ENCODE measurements around the gene KRTAP10-7. TPM values are rescaled to one million over a fixed set of nuclear protein-coding genes. Genes with fewer than 3 reads are reported as not detected.
"Not testable (repeated sequence)": the region's sequence is repeated elsewhere in the genome, so short reads cannot be mapped to it uniquely, and the experiment has no call there.

The KRTAP10-7 gene
- total RNA-seq, 1 experiment from 2014 or later, result not detected

DNA sequence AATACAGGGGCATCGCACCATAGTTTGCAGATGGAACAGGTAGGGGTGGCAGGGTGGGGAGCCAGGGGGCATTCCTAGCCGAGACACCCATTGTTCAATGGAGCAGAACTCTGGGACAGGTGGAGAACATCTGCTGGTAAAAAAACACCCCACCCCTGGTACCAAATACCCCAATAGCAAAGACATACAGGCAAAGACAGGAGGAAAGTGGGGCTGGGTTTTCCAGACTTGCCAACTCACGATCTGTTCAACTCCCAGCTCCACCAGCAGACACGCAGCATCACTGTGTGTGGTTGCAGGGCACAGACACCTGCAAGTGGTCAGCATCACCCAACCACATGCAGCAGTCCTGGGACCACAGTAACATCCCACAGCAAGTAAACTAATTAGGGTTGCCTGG lies 11.2 kb downstream of the KRTAP10-7 start:
- no peak for DNase-seq (ENCODE audit: low spot score)

DNA sequence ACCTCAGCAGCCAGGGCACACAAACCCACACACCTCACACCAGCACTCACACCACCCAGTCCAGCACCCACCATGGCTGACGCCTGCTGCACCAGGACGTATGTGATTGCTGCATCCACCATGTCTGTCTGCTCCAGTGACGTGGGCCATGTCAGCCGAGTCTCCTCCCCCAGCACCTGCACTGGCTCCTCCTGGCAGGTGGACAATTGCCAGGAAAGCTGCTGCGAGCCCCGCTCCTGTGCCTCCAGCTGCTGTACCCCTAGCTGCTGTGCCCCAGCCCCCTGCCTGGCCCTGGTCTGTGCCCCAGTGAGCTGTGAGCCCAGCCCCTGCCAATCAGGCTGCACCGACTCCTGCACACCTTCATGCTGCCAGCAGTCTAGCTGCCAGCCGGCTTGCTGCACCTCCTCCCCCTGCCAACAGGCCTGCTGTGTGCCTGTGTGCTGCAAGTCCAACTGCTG lies 11.7 kb downstream of the KRTAP10-7 start, which contains the start of gene KRTAP10-8:
KRTAP10-8 (plus strand) TSS at position 51 of the 458 bp plus-strand sequence; CDS start at position 73, 22 bp downstream.
- DNase-seq (ENCODE audit: low spot score), result no peak

DNA sequence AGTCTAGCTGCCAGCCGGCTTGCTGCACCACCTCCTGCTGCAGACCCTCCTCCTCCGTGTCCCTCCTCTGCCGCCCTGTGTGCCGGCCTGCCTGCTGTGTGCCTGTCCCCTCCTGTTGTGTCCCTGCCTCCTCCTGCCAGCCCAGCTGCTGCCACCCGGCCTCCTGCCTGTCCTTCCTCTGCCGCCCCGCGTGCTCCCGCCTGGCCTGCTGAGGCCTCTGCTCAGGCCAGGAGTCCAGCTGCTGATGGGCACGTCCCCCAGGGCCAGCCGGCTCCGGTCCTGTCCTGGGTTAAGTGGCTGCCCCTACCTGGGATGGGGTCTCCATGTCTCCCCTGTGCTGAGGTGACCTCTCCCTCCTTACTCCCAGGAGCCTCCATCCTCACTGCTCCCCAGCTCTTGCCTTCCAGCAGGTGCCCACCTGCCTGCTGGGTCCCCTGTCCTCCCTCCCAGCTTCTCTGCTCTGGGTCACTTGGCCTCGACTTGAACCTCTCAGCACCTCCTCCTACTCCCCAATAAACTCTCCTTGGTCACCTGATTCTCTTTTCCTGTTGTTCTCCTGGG lies 12.4 kb downstream of the KRTAP10-7 start:
- no peak for DNase-seq (ENCODE audit: low spot score)

DNA sequence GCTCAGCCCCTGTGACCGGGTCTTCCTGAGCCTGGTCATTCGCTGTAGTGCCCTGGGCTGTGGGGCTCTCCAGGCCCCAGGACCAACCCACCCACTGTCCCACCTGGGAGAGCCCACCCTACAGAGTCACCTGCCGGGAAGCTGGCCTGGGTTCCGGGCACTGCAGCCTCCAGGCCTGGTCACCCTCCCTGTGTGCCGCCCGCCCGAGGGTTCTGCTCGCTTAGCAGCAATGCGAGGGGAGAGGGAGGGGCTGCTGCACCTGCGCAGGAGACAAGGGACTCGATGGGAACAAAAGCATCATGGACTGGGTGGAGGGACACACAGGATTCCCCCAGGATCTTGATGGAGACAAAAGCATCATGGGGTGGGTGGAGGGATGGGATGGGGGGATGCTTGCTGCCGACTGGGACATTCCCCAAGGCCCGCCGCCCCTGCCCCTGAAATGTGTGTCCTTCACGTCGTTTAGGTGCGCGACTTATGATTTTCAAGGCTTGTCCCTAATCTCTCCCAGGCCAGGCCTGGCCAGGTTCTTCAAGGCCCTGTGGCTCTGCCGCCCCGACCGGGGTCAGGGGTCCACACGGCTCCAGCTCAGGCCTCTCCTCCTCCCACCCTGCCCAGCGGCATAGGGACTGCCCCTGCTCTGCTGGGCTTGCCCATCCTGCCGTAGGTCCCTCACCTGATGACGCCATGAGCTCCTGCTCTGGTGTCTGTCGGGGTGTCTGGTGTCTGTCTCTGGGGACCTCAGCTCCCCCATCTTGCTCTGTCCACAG lies 13.2 kb downstream of the KRTAP10-7 start:
- no peak for DNase-seq (ENCODE audit: low spot score)

DNA sequence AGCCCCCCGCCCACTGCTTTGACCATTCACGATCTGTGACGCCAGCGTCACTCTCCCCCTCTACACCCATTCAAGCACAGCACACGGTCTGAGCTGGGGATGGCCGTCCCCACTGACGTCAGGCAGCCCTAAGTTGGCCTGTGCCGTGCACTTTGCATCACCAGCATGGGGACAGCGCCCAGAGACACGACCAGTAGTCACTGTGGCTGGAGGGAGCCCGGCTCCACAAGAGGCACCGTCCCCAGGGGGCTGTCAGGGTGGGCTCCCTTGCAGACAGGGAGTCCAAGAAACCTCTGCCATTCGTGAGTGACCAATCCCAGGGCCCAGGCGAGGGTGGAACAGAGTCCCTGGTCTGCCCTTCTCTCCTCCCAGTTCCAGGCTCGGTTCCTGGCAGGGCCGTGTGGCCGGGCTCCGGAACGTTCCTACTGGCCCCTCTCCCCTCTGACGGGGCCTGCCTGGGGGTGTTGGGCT lies 13.8 kb downstream of the KRTAP10-7 start:
- no peak for DNase-seq (ENCODE audit: low spot score)

DNA sequence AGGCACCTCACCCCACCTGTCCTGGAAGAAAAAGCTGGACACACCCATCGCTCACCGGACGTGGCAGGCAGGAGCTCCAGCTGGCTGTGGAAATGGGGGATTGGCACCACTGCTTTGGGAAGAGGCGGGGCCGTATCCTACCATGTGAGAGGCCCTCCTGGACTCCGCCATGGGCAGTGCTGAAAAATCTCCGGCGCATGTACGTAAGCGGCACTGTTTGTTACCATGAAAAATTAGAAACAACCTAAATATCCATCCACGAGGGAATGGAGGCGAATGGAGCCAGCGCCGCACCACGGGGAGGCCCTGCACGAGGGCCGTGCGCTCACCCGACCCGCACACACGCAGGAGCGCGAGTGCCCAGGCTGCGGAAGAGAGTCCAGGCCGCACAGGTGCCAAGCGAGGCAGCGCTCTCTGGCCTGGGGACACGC lies 14.6 kb downstream of the KRTAP10-7 start:
- DNase-seq (ENCODE audit: low spot score), result no peak

DNA sequence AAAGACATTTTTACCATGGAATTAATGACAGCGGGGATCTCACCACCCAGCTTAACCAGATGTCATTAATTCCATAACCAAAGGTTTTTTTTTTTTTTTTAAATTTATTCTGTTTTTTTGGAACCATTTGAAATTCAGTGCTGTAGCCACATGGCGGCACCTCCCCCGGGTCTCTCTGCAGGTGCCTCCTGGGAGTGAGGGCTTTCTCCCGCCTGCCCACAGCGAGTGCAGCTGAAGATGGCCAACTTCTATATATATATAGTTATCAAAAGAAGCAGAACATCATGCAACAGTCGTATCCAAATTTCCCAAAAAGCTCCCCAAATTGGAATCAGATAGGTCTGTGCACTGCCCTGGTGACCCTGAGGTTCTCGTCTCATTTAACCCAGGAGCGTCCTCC lies 15.1 kb downstream of the KRTAP10-7 start:
- no peak for DNase-seq (ENCODE audit: low spot score)

DNA sequence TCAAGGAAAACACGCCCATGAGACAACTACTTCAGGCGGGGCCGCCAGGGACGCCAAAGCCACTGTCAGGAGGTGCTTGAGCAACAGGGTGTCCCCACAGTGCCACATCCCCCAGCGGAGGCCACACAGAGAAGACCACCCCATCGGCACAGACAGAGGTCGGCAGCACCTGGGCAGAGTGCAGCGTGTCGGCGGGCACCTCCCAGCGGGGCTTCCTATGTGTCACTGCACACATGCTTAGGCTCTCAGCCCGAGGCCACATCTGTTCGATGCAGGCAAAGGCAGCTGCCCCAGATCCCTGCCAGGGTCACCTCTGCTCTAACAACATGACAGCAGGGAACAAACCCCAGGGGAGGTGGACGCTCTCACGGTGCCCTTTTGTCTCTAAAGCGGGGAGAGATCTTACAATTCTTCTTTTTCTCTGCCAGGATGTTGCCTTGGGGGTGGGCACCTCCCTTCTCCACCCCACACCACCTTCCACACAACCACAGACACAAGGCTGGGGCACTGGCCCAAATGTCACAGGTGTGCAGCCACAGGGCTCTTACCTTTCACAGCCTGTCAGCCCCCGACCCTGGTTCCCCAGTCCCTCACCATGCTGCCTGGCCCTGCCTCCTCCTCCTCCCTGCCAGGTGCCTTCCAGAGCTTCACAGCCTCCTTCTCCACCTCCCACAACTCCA lies 15.7 kb downstream of the KRTAP10-7 start:
- no peak for DNase-seq (ENCODE audit: low spot score)

DNA sequence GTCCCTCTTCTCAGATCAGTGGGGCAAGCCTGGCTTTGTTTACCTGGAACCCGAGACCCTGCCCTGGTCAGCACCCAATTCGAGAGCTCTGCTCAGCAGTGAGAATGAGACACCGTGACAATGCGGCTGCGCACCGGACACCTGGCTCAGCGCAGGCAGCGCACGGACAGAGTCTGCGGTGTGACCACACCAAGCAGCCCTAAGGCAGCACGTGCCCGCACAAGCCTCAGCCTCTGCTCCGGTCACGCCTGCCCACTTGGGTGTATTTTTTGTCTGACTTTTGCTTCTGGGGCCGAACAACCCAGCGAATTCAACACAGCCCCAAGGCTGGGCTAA lies 16.2 kb downstream of the KRTAP10-7 start:
- no peak for DNase-seq (ENCODE audit: low spot score)

DNA sequence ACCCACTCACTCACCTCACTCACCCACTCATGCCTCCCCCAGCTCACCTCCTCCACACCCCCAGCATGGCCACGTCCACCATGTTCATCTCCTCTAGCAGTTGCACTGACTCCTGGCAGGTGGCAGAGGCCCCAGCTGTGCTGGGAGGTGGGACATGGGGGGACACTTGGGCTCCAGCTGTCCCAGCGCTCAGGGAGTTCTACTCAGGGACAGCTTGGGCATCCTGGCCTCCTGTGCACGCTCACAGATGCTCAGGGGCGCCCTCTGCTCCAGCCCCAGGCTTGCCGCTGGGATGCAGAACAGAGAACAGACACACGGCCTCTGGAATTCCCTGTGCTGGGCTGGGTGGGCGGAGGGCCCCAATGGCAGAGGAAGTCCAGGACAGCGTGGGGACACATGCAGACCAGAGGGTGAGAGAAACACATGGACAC lies 16.7 kb downstream of the KRTAP10-7 start:
- DNase-seq (ENCODE audit: low spot score), result no peak

DNA sequence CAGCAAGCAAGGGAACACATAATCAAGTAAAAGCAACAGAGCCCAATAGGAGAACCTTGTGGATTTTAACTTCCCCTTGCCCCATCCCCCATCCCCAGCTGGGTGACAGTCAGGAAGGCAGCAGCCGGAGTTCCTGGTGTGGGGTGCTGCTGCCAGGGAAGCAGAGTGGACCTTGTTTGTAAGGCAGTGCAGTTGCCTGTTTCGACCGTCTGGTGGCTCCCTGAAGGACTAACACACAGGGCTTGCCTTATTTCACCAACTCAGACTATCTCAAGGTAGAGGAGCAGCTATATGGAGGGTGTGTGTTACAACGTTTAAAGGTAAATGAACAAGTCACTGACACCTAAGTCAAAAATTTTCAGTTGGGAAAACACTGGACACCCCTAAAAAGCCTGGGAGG lies 18.1 kb downstream of the KRTAP10-7 start:
- DNase-seq (ENCODE audit: low spot score), result no peak

DNA sequence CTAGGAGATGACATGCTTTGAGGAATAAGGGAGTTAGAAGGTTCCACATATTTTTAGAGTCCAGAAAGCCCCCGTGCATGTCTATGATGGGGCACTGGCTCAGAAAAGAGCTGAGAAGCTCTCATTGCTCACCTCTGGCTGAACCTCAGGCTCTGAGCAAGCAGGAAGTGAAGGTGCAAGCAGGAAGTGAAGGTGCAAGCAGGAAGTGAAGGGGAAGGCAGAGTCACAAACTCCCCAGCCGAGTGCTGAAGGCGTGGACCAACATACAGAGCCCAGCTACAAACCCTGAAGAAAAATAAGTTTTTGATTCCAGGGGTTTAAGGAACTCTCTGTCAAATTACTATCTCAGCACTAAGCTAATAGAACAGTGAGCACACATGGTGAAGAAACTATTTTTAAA lies 18.5 kb downstream of the KRTAP10-7 start:
- no peak for DNase-seq (ENCODE audit: low spot score)

DNA sequence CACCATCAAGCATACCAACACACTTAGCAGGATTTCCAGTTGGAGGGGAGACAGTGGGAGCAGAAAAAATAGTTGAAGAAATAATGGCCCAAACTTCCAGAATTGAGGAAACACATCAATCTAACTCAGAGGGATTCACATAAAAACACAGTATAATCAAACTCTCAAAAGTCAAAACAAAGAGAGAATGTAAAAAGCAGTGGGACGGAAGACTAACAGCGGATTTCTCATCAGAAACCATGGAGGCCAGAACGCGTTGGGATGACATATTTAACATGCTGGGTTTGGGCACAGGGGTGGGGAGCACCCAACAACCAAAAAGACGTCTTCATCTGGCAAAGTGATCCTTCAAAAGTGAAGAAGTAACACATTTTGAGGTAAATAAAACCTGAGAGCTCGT lies 19.5 kb downstream of the KRTAP10-7 start:
- DNase-seq (ENCODE audit: low spot score), result no peak

DNA sequence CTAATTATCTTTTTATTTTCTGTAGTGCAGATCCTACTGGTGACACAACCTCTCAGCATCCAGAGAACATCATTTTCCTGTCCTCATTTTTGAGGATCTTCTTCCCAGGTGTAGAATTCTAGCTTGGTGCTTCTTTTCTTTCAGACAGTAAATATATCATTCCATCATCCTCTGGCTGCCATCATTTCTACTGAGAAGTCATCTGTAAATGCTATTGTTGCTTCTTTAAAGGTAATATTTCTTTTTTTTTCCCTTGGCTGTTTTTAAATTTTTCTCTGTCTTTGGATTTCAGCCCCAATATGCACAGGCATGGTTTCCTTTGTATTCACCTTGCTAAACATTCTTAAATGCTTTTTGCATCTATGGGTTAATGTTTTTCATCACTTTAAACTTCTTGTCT lies 23.2 kb downstream of the KRTAP10-7 start:
- no peak for DNase-seq (ENCODE audit: low spot score)

DNA sequence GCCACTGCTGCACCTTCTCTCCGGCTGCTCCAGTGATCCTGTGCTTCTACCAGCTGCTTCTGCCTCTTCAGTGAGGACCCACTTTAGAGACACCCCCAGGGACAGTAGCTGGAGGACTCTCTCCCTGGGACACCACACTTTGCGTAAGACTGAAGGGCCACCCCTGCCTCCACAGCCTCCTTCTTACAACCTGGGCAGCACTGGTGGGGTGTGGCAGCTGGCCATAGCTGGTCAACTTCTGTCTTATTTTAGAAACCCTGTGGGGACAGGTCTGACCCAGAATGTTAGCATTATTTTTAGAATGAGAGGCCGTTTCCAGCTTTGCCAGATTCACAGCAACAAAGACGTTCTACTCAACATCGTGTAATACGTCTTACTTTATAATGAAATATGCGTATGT lies 25.4 kb downstream of the KRTAP10-7 start:
- DNase-seq (ENCODE audit: low spot score), result no peak

DNA sequence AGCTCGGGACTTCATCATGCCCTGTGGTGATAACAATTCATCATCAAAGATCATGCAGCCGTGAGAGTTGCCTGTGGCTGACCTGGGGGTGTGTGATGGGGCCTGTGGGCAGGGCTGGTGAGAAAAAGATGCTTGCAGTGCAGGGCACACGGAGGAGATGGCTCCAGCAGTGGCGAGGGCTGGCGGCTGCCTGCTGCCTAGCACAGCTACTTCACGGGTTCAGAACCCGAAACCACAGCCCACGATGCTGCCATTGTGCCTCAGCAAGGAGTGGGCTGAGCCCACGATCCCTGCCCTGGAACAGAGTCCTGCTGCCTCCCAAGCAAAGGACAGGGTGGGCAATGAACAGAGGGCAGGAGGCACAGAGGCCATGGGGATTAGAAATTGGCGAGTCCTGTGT lies 25.9 kb downstream of the KRTAP10-7 start:
- DNase-seq (ENCODE audit: low spot score), result no peak

DNA sequence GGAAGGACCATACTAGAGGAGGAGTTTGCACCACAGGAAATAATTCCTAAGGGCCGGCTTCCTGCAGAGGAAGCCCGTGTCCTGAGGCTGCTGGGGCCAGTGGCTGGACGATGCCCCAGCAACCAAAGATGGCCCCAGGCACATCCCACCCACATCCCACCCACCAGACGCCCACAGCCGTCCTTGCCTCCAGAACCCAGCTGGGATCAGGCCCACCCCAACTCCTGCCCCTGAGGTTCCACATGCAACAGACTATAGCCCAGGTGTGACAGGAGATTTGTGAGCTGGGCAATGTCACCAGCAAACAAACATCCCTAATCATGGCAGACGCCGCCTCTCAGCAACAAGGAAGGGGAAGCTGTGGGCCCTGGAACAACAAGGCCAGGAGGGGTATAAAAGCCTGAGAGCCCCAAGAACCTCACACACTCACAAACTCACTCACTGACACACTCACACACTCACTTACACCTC lies 26.3 kb downstream of the KRTAP10-7 start, which contains the start of gene KRTAP10-9:
KRTAP10-9 (plus strand) TSS at position 421 of the 471 bp plus-strand sequence. CDS start 79 bp downstream, outside the sequence.
- DNase-seq (ENCODE audit: low spot score), result no peak

DNA sequence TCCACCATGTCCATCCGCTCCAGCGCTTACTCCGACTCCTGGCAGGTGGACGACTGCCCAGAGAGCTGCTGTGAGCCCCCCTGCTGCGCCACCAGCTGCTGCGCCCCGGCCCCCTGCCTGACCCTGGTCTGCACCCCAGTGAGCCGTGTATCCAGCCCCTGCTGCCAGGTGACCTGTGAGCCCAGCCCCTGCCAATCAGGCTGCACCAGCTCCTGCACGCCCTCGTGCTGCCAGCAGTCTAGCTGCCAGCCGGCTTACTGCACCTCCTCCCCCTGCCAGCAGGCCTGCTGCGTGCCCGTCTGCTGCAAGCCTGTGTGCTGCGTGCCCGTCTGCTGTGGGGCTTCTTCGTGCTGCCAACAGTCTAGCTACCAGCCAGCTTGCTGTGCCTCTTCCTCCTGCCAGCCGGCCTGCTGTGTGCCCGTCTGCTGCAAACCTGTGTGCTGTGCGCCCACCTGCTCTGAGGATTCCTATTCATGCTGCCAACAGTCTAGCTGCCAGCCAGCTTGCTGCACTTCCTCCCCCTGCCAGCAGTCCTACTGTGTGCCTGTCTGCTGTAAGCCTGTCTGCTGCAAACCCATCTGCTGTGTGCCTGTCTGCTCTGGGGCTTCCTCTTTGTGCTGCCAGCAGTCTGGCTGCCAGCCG lies 26.9 kb downstream of the KRTAP10-7 start:
- not testable (repeated sequence) for DNase-seq (ENCODE audit: low spot score)

DNA sequence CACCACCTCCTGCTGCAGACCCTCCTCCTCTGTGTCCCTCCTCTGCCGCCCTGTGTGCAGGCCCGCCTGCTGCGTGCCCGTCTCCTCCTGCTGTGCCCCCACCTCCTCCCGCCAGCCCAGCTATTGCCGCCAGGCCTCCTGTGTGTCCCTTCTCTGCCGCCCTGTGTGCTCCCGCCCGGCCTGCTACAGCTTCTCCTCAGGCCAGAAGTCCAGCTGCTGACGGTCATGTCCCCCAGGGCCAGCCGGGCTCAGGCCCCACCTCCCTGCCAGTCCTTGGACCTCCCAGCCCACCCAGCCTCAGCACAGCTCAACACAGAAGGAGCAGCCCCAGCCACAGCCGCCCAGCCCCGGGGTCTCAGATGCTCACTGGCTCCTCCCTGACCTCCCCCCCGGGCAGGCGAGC lies 27.4 kb downstream of the KRTAP10-7 start:
- DNase-seq (ENCODE audit: low spot score), result not testable (repeated sequence)

DNA sequence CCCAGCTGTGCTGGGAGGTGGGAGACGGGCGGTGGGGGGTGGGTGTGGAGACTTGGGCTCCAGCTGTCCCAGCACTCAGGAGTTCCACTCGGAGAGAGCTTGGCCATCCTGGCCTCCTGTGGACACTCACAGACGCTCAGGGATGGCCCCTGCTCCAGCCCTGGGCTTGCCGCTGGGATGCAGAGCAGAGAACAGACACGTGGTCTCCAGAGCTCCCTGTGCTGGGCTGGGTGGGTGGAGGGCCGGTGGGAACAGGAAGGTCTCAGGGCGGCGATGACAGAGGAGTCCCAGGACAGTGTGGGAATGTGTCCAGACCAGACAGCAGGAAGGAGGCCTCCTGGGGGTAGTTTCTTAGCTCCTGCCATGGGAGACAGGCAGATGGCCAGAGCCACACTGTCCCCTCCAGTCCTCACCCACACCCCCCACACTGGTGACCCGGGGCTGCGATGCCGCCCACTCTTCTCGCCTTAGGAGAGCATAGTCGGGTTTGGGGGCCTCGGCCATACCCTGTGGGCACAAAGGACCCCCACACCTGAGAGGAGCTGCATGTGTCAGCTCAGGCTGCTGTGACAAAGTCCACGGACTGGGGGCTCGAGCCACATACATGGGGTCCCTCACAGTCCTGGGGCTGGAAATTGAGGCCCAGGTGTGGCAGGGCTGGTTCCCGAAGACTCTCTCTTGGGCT lies 28.5 kb downstream of the KRTAP10-7 start:
- no peak for DNase-seq (ENCODE audit: low spot score)

DNA sequence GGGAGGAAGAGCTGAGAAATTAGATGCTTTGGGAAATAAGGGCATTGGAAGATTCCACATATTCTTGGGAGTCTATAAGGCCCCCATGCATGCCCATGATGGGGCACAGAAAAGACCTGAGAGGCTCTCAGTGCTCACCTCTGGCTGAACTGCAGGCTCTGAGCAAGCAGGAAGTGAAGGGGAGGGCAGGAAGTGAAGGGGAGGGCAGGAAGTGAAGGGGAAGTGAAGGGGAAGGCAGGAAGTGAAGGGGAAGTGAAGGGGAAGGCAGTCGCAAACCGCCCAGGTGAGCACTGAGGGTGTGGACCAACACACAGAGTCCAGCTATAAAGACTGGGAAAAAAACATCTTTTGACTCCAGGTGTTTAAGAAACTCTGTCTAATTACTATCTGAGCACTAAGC lies 30.0 kb downstream of the KRTAP10-7 start:
- no peak for DNase-seq (ENCODE audit: low spot score)

All from H4 (cell line).